Right hindlimb (tissue), 1 donor: ENCODE results near the gene AXL.

ENCODE experiments used
- DNase-seq: peaks from one replicate; pipeline ENCODE4 v3.0.0-alpha.2; 2018

AXL gene

DNA sequence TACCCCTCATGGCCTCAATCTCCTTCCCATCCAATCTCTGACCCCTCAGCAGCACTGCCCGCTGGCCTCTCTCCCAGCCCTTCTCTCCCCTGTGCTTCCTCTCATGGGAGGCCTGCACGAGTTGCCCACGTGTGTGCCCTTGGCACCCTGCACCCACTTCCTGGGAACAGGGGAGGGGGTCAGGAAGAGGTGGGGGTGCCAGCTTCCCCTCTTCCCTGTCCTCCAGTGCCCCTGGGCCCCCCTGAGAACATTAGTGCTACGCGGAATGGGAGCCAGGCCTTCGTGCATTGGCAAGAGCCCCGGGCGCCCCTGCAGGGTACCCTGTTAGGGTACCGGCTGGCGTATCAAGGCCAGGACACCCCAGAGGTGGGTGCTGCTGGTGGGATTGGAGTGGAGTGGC is 19.2 kb downstream of the AXL start:
- DNase-seq, result no peak

DNA sequence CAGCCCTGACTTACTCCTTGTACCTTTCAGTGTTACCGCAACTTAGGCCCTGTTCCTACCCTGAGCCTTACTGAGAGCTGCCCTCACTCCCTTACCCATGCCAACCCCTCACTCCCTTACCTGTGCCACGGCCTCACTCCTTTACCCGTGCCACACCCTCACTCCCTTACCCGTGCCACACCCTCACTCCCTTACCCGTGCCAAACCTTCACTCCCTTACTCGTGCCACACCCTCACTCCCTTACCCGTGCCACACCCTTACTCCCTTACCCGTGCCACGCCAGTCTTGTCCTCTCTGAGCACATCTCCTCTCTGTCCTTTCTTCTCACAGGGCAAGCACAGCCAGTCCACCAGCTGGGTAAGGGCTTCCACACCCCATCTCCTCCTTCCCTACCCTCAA is 20.3 kb downstream of the AXL start:
- DNase-seq, result no peak

DNA sequence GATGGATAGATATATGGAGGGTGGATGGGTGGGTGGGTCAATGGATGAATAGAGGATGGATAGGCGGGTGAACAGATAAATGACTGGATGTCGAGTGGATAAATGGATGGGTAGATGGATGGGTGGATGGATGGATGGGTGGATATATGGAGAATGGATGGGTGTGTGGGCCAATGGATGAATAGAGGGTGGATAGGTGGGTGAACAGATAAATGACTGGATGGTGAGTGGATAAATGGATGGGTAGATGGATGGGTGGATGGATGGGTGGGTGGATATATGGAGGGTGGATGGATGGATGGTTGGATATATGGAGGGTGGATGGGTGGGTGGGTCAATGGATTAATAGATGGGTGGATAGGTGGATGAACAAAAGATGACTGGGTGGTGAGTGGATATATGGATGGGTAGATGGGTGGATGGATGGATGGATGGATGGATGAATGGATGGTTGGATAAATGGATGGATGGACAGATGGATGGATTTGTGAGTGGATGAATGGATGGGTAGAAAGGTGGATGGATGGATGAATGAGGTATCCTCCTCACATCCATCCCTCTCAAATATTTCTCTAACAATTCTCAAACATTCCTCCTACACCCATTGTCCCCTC is 21.0 kb downstream of the AXL start:
- DNase-seq, result no peak

GRCh38 chr19:41241859-41242258 is 22.8 kb downstream of the AXL start:
- DNase-seq, result no peak

GRCh38 chr19:41244117-41244516 is 25.1 kb downstream of the AXL start:
- DNase-seq, result no peak

DNA sequence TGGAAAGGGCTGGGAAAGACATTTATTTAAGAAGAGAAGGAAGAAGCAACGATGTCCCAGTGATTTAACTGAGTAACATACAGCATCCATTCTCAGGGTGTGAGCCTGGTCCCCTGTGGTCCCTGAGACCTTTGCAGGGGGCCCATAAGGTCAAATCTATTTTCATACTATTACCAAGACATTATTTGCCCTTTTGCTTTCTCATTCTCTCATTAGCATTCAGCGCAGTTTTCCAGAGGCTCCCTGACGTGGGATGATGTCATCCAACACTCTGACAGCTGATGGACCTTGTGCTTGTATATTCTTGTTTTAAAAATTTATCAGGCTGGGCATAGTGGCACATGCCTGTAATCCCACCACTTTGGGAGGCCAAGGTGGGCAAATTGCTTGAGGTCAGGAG is 26.8 kb downstream of the AXL start:
- no peak for DNase-seq

DNA sequence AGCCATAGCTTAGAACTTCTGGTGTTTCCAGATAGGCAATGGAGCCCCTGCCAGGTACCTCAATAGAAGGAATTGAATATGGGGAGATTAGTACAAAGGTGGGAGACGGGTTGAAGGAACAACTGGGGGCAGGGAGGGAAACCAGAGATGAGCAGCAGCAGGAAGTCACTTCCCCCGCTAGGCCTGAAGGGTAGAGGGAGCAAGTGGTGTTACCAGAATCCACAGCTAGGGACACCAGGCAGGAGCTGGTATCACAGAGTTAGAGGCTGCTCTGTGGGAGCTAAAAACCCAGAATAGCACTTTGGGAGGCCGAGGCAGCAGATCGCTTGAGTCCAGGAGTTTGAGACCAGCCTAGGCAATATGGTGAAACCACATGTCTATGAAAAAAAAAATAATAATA is 29.9 kb downstream of the AXL start:
- no peak for DNase-seq

- no peak for DNase-seq
Observed at GRCh38 chr19:41249707-41250423, 30.8 kb downstream of the AXL start.

- DNase-seq, result no peak
Observed at GRCh38 chr19:41253660-41254059, 34.6 kb downstream of the AXL start.

GRCh38 chr19:41255171-41255570 is 36.1 kb downstream of the AXL start:
- DNase-seq, result no peak

DNA sequence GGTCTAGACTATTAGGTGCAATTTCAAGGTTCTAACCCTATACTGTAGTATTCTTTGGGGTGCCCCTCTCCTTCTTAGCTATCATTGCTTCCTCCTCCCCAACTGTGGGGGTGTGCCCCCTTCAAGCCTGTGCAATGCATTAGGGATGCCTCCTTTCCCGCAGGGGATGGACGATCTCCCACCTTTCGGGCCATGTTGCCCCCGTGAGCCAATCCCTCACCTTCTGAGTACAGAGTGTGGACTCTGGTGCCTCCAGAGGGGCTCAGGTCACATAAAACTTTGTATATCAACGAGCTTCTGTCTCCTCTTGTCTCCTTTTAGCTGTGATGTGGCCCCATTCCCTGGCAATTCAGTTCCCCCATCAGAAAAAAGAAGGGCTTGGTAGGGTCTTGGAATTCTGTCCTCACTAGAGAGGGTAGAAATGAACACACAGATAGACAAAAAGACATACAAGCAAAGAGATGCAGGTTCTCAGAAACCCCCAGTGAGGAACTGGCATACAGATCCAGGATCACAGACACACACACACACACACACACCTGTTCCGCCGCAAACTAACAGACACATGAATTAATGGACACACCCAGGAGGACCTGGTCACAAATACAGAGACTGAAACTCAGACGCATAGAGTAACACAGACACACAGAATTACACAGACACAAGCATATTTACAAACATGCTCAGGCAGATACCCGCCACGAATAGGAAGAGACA is 42.6 kb downstream of the AXL start:
- DNase-seq, result peak; percentile 22

GRCh38 chr19:41263042-41263849 is 44.2 kb downstream of the AXL start:
- DNase-seq, result no peak

- DNase-seq, result peak; percentile 100
Observed at GRCh38 chr19:41263850-41264580, 45.0 kb downstream of the AXL start, which contains the start of gene HNRNPUL1. Gene HNRNPUL1, plus strand, starts transcription at chr19:41264372. Its CDS starts 132 bp downstream, at chr19:41264504.

DNA sequence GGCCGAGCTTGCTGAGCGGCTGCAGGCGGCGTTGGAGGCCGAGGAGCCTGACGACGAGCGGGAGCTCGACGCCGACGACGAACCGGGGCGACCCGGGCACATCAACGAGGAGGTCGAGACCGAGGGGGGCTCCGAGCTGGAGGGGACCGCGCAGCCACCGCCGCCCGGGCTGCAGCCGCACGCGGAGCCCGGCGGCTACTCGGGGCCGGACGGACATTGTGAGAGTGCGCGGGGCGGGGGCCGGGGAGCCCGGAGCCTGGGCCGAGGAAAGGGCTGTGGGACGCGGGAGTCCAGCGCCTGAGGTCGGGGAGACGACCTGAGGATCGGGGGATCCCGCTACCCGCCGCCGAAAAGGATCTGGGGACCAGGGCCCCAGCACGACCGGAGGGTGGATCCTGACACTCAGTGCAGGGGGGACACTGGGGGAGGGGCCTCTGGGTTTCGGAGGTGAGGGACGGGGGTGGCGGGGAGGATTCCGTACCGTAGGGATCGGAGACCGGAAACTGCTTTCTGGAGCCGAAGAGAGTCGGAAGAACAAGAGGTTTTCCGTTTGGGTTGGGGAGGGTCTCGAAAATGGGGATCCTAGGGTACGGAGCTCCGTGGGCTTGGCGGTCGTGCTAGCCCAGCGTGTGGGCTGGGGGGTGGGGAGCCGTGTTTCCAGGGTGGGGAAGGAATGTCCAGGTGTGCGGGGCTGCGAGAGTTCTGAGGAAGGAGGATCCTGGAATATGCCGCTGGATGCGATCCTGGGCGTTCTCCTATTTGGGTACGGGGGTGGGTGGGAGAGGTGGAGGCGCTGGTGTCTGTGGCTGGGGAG is 45.8 kb downstream of the AXL start:
- peak; percentile 71 for DNase-seq

DNA sequence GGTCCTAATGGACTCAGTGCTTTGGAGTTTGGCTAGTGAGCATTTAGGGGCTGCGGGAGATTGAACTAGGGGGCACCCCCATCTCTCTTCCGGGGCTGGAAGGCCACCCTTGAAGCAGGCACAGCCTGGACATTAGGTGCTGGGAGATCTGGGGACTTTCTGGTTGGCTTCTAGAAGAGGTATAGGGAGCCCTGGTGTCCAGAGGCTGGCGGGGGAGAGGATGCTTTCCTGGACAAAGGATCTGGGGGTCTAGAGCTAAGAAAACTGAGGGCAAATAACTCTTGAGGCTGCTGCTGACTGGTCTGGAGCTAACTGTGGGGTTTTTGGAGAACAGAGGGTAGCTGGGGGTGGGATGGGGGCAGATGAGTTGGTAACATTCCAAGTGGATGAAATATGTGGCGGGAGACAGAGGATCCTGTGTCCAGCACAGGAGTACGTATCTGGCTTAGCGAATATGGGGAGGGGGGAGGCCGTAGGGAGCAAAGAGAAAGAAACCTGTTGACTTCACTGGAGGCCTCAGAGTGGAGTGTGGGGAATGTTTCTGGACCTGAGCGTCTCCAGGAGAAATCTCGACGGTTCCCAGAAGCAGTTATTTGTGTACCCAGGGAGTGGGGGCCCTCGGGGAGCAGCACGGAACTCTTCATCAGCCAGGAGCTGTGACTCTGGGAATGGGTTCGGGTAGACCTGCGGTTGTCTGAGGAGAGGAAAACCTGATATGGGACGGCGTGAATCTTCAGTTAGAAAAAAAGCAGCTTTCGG is 46.6 kb downstream of the AXL start:
- peak; percentile 28 for DNase-seq

- no peak for DNase-seq
Observed at GRCh38 chr19:41269055-41269454, 50.0 kb downstream of the AXL start.

DNA sequence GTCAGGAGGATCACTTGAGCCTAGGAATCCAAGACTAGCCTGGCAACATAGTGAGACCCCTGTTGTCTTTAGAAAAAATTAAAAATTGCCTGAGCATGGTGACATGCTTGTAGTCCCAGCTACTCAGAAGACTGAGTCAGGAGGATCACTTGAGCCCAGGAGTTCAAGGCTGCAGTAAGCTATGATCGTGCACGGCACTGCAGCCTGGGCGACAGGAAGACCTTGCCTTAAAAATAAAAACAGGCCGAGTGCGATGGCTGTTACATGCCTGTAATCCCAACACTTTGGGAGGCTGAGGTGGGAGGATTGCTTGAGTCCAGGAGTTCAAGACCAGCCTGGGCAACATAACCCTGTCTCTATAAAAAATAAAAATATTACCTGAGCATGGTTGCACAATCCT is 50.5 kb downstream of the AXL start:
- no peak for DNase-seq

DNA sequence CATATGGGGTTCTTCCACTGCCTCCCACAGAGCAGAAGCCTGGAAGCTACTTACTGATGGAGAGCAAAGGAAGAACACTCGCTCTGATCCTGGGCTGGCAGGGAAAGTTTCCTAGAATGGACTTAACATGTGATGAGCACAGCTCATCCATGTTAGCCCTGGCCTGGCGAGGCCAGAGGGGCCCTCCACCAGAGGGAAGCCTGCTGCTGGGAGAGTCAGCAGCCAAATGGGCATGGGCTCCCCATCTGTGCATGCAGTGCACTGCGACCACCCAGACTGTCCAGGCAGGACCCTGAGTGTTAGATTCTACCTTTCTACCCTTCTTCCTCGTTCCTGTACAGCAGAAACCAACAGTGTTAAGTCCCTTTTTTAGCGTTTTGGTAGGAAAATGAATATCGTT is 54.1 kb downstream of the AXL start:
- no peak for DNase-seq

DNA sequence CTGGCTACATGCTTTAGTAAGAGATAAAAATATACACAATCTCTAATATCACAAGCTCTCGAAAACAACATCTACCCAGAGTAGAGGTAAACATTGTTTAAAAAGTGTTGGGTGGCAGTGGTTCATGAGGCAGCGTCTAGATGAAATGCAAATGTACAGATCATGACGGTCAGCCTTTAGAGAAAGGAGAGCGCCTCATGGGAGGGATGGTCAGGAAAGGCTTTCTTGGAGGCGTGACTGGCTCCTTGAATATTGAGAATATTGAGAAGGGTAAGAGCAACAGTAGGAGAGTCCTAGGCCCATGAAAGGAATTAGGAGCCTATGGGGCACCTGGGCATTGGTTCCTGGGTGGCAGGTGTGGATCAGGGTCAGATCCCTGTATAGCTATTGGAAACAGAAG is 55.8 kb downstream of the AXL start:
- no peak for DNase-seq

- DNase-seq, result no peak
Observed at GRCh38 chr19:41276231-41276630, 57.2 kb downstream of the AXL start.

DNA sequence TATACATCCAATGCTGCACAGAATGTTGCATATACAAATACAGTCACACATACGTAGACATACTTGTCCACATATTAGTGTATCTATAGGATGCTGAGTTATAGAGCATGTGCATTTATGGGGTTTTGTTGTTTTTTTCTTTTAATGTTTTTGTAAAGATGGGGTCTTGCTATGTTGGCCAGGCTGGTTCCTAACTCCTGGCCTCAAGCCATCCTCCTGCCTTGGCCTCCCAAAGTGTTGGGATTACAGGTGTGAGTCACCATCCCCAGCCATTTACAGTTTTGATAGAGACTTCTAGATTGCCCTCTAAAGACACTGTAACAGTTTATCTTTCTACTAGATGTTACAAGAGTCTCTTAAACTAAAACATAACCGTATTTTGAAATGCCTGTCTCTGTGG is 59.5 kb downstream of the AXL start:
- DNase-seq, result no peak
